K562 (cell line): ENCODE measurements around the gene ILKAP. TPM values are rescaled to one million over a fixed set of nuclear protein-coding genes. Genes with fewer than 3 reads are reported as not detected.

Experiments used
- CCNT2 ChIP-seq: IDR thresholded peaks from 2 replicates; pipeline ENCODE4 v1.6.1; 2011; ENCODE audit warnings: borderline replicate concordance, low read depth, mild to moderate bottlenecking, moderate library complexity, mixed read lengths, low read length; ENCODE audit not compliant: insufficient read length; ENCODE audit errors: extremely low read depth
- EGR1 ChIP-seq: fragments of 450-650 bp; conservative IDR thresholded peaks from 2 replicates; pipeline ENCODE4 v1.6.1; 2017; ENCODE audit warnings: mild to moderate bottlenecking
- ESRRA ChIP-seq: fragments of 450-650 bp; IDR thresholded peaks from 2 replicates; pipeline ENCODE4 v1.6.1; 2014; ENCODE audit warnings: low read depth, mild to moderate bottlenecking, moderate library complexity, borderline replicate concordance
- FUS ChIP-seq: fragments of 200-400 bp; formaldehyde crosslinking; optimal IDR thresholded peaks from 2 replicates; pipeline ENCODE3; 2017; ENCODE audit warnings: low read depth, low read length
- MTA3 ChIP-seq: fragments of 450-650 bp; formaldehyde crosslinking; IDR thresholded peaks from 2 replicates; pipeline ENCODE4 v1.6.1; 2017; ENCODE audit warnings: mild to moderate bottlenecking, borderline replicate concordance
- NCOA6 ChIP-seq: fragments of 450-650 bp; IDR thresholded peaks from 2 replicates; pipeline ENCODE4 v1.6.1; 2017; ENCODE audit warnings: mild to moderate bottlenecking
- NFIC ChIP-seq: fragments of 450-650 bp; IDR thresholded peaks from 2 replicates; pipeline ENCODE4 v1.6.1; 2017; ENCODE audit warnings: mild to moderate bottlenecking, inconsistent platforms
- POLR2A ChIP-seq: fragments of 450-650 bp; conservative IDR thresholded peaks from 2 replicates; pipeline ENCODE4 v1.6.1; 2016
- SIN3B ChIP-seq: fragments of 450-650 bp; IDR thresholded peaks from 2 replicates; pipeline ENCODE4 v1.6.1; 2017; ENCODE audit warnings: low read depth, mild to moderate bottlenecking, moderate library complexity
- SRF ChIP-seq, 2 experiments: fragments of 250-450, 450-650 bp in 1 of 2; sonication (Bioruptor Pico) in 1 of 2; sonication (generic) in 1 of 2; formaldehyde crosslinking; IDR thresholded peaks; 2 replicates each; pipeline versions ENCODE4 v1.5.0 to v1.5.1; 2020 to 2022; ENCODE audit warnings: mild to moderate bottlenecking in 1 of 2, missing genetic modification reagents in 1 of 2
- TOE1 ChIP-seq, 2 experiments: fragments of 450-650 bp in 1 of 2; sonication (generic) in 1 of 2; formaldehyde crosslinking in 1 of 2; IDR thresholded peaks; 2 replicates each; pipeline versions ENCODE4 v1.7.1 to v1.8.0; 2016 to 2022; ENCODE audit warnings: borderline replicate concordance in 2 of 2, mild to moderate bottlenecking in 2 of 2, antibody characterized with exemption in 1 of 2, inconsistent platforms in 1 of 2, low read depth in 1 of 2, missing genetic modification reagents in 1 of 2, moderate library complexity in 1 of 2
- TRIM24 ChIP-seq, 2 experiments: fragments of 450-650 bp; IDR thresholded peaks; 2 replicates each; pipeline ENCODE4 v1.6.1; 2016
- ZBTB26 ChIP-seq: fragments of 450-650 bp; formaldehyde crosslinking; IDR thresholded peaks from 2 replicates; pipeline ENCODE4 v1.4.0; 2022; ENCODE audit warnings: missing genetic modification characterization
- ZNF24 ChIP-seq: fragments of 450-650 bp; IDR thresholded peaks from 2 replicates; pipeline ENCODE4 v1.6.1; 2016
- ZNF583 ChIP-seq: fragments of 250-450 bp; sonication (Bioruptor Pico); IDR thresholded peaks from 2 replicates; pipeline ENCODE4 v1.4.0; 2020
- polyA plus RNA-seq, 8 experiments: library from polyadenylated mRNA; depleted of rRNA in 4 of 8; stranded (reverse) in 5 of 8; unstranded in 3 of 8; fragments of >200 nt; fragmentation: Nextera tagmentation in 2 of 8; fragmentation: Illumina TruSeq in 1 of 8; extraction: Ambion mirVana in 2 of 8; extraction: Trizol in 1 of 8; gene quantifications; 2 replicates each; pipeline versions ENCODE4 v1.2.1 to v1.2.3, GENCODE V29; 2011 to 2014; ENCODE audit warnings: inconsistent platforms in 1 of 8, missing spikeins in 1 of 8
- total RNA-seq, 7 experiments: library from RNA; depleted of rRNA in 6 of 7; stranded (reverse); fragments of >200 nt in 6 of 7; fragmentation: Illumina TruSeq in 2 of 7; extraction: Trizol in 2 of 7; gene quantifications; 2 replicates each; pipeline versions ENCODE4 v1.2.1 to v1.2.3, GENCODE V29; 2011 to 2021; ENCODE audit warnings: low replicate concordance in 1 of 7
- TF ChIP-seq, protein P1 (sequence below), 2 experiments: fragments of 450-650 bp; conservative IDR thresholded peaks; 2 replicates each; pipeline ENCODE4 v1.6.1; 2017; ENCODE audit warnings: mild to moderate bottlenecking in 2 of 2, moderate library complexity in 2 of 2
- TF ChIP-seq, protein P2 (sequence below): fragments of 200-400 bp; formaldehyde crosslinking; IDR thresholded peaks from 2 replicates; pipeline ENCODE4 v1.6.1; 2017; ENCODE audit warnings: mild to moderate bottlenecking, low read depth, low read length, moderate library complexity
- TF ChIP-seq, protein P3 (sequence below): fragments of 250-450 bp; sonication (Bioruptor Pico); IDR thresholded peaks from 2 replicates; pipeline ENCODE4 v1.9.0; 2021; ENCODE audit warnings: mild to moderate bottlenecking, inconsistent platforms

The ILKAP gene
- total and polyA plus RNA-seq, 9 of the 15 experiments (the other 6 are each of a cell fraction or from before 2014, with no cell fraction given) = 3.1 to 43.9 (median 20.7) TPM

DNA sequence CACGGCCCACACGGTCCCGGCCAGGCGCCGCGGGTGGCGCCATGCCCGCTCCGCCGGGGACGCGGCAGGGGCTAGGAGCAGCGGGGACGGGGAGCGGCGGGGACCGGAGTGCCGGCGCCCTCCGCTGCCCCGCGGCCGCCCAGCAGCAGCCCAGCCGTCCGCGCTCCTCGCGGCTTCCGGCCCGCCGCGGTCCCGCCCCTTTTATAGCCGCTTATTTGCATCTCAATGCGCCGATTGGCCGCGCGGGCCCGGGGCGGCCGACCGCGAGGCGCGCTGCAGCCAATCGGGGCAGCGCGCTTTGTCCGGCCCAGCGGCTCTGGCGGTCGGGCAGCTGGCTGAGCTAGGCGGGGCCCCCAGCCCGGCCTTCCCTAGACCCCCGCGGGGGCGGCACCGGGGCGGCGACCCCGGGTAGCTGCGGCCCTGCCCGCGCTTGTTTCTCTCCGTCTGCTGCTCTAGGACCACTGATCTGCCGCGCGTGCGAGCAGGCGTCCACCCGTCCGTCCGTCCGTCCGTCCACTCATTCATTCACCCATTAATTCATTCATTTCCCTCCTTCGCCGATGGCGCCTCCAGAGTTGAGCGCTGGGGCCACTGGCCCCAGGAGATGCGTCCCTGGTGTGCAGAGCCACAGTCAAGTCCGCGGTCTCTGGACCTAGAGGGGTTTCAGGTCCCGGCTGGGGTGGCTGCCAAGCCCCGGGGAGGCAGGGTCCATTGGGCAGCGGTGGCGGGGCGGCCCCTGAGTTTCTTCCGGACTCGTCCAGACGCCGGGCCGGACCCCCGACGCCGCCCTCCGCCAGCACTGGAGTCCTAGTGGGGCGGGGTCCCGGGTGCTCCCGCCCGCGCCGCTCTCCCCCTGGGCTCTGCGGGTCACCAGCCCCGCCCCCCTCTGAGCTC lies 36.6 kb upstream of the ILKAP start, which contains the start of gene HES6 (continued):
- TF ChIP-seq SIN3B (0 out of 2 replicates have a peak, but pooled peaks have one; percentile 12), SRF (CRISPR knock-in tag; IDR thresholded peaks at IDR 0.05) (0 out of 4 replicates have a peak, but pooled peaks of 1 of the 2 experiments have one; percentile 14), ESRRA (peak; percentile 33; the same call in 1 of the 2 replicates), FUS (peak; percentile 53), NFIC (peak; percentile 70), TRIM24 (IDR thresholded peaks at IDR 0.05) (peak in 1 of 2 experiments; percentile 25; a peak in 1 of 4 replicates), NCOA6 (peak; percentile 92), CCNT2 (peak; percentile 73), ZBTB26 (CRISPR knock-in tag) (no peak), ZNF24 (peak; percentile 99), TOE1 (IDR thresholded peaks at IDR 0.05; ENCODE audit: borderline replicate concordance) (no peak), TOE1 (CRISPR knock-in tag; IDR thresholded peaks at IDR 0.05; ENCODE audit: borderline replicate concordance, low read depth) (no peak), MTA3 (peak; percentile 88), POLR2A (peak; percentile 68; the same call in 1 of the 2 replicates), EGR1 (peak; percentile 67), ZNF583 (CRISPR knock-in tag) (no peak)
- TF ChIP-seq, protein P1, sequence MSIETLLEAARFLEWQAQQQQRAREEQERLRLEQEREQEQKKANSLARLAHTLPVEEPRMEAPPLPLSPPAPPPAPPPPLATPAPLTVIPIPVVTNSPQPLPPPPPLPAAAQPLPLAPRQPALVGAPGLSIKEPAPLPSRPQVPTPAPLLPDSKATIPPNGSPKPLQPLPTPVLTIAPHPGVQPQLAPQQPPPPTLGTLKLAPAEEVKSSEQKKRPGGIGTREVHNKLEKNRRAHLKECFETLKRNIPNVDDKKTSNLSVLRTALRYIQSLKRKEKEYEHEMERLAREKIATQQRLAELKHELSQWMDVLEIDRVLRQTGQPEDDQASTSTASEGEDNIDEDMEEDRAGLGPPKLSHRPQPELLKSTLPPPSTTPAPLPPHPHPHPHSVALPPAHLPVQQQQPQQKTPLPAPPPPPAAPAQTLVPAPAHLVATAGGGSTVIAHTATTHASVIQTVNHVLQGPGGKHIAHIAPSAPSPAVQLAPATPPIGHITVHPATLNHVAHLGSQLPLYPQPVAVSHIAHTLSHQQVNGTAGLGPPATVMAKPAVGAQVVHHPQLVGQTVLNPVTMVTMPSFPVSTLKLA (conservative IDR thresholded peaks at IDR 0.05) = 0 out of 4 replicates have a peak, but pooled peaks of 1 of the 2 experiments have one; percentile 28
- TF ChIP-seq, protein P2, sequence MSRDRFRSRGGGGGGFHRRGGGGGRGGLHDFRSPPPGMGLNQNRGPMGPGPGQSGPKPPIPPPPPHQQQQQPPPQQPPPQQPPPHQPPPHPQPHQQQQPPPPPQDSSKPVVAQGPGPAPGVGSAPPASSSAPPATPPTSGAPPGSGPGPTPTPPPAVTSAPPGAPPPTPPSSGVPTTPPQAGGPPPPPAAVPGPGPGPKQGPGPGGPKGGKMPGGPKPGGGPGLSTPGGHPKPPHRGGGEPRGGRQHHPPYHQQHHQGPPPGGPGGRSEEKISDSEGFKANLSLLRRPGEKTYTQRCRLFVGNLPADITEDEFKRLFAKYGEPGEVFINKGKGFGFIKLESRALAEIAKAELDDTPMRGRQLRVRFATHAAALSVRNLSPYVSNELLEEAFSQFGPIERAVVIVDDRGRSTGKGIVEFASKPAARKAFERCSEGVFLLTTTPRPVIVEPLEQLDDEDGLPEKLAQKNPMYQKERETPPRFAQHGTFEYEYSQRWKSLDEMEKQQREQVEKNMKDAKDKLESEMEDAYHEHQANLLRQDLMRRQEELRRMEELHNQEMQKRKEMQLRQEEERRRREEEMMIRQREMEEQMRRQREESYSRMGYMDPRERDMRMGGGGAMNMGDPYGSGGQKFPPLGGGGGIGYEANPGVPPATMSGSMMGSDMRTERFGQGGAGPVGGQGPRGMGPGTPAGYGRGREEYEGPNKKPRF = no peak
- TF ChIP-seq, protein P3, sequence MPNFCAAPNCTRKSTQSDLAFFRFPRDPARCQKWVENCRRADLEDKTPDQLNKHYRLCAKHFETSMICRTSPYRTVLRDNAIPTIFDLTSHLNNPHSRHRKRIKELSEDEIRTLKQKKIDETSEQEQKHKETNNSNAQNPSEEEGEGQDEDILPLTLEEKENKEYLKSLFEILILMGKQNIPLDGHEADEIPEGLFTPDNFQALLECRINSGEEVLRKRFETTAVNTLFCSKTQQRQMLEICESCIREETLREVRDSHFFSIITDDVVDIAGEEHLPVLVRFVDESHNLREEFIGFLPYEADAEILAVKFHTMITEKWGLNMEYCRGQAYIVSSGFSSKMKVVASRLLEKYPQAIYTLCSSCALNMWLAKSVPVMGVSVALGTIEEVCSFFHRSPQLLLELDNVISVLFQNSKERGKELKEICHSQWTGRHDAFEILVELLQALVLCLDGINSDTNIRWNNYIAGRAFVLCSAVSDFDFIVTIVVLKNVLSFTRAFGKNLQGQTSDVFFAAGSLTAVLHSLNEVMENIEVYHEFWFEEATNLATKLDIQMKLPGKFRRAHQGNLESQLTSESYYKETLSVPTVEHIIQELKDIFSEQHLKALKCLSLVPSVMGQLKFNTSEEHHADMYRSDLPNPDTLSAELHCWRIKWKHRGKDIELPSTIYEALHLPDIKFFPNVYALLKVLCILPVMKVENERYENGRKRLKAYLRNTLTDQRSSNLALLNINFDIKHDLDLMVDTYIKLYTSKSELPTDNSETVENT (CRISPR knock-in tag) = peak; percentile 94
